Measurements from ENCODE around the gene FKBP7. TPM values are rescaled to one million over a fixed set of nuclear protein-coding genes. Genes with fewer than 3 reads are reported as not detected.

The FKBP7 gene
- total and polyA plus RNA-seq, 2 of the 13 experiments (the other 11 are each of a cell fraction or from before 2014, with no cell fraction given) = 12.4 to 14.8 TPM

DNA sequence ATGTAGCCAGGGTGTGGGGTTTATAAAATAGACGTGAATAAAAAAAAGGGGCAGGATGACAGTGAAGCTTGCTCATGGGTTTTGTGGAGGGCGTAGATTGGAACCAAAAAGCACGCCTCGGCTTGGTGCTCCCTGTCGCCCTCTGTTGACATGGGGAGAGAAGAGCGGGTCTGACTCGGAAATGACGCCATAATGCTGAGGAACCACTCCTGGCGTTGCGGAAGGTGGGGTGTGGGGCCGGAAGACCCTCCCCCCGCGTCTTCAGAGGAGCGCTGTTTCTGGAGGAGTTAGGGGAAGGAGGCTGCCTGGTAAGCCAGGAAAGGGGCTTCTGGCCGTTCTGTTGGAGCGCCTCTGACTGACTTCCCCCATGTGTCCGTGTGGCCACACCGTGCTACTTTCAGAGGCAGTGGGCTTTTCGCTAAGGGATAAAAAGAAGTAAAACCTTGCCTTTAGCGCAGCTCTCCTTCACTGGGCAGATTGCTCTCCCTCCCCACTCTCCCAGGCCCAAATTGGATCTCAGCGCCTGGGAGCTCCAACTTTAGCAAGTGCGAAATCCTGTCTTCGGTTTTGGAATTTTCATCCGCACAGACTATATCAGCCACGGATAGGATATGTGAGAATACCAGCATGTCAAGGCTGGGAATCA is 44.7 kb upstream of the FKBP7 start (continued):
- TF ChIP-seq ZFX (CRISPR knock-in tag; IDR thresholded peaks at IDR 0.05; ENCODE audit: low read depth) = peak; percentile 47; the same call in 1 of the 2 replicates
- no peak for TF ChIP-seq NR2F2 (IDR thresholded peaks at IDR 0.05; ENCODE audit: borderline replicate concordance, low read depth)
- TF ChIP-seq CREM (IDR thresholded peaks at IDR 0.05) = peak; percentile 86
- no peak for TF ChIP-seq CREM (CRISPR knock-in tag; IDR thresholded peaks at IDR 0.05)
- TF ChIP-seq KDM5A (IDR thresholded peaks at IDR 0.05; ENCODE audit: borderline replicate concordance, low read length) = peak; percentile 49; the same call in 1 of the 2 replicates
- peak; percentile 48; the same call in 1 of the 2 replicates for TF ChIP-seq RFXAP (CRISPR knock-in tag; IDR thresholded peaks at IDR 0.05; ENCODE audit: borderline replicate concordance)
- TF ChIP-seq, protein P1, sequence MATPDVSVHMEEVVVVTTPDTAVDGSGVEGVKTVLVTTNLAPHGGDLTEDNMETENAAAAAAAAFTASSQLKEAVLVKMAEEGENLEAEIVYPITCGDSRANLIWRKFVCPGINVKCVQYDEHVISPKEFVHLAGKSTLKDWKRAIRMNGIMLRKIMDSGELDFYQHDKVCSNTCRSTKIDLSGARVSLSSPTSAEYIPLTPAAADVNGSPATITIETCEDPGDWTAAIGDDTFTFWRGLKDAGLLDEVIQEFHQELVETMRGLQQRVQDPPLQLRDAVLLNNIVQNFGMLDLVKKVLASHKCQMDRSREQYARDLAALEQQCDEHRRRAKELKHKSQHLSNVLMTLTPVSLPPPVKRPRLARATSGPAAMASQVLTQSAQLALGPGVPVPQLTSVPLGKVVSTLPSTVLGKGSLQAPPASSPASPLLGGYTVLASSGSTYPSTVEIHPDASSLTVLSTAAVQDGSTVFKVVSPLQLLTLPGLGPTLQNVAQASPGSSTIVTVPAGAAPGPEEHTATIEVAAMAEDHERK (CRISPR knock-in tag; IDR thresholded peaks at IDR 0.05; ENCODE audit: low read depth) = no peak
- TF ChIP-seq SMAD1 (CRISPR knock-in tag; IDR thresholded peaks at IDR 0.05; ENCODE audit: borderline replicate concordance, low read depth) = no peak
- TF ChIP-seq POGZ (CRISPR knock-in tag; IDR thresholded peaks at IDR 0.05) = peak; percentile 93
- peak; percentile 45; the same call in 1 of the 2 replicates for TF ChIP-seq SIN3A (IDR thresholded peaks at IDR 0.05; ENCODE audit: borderline replicate concordance, low read depth, low read length)
- TF ChIP-seq HOXD1 (CRISPR knock-in tag; IDR thresholded peaks at IDR 0.05) = 0 out of 2 replicates have a peak, but pooled peaks have one; percentile 17
- no peak for TF ChIP-seq SRF (IDR thresholded peaks at IDR 0.05; ENCODE audit: low read depth, low read length)
- TF ChIP-seq SMC3 (IDR thresholded peaks at IDR 0.05; ENCODE audit: low read length) = peak; percentile 44
- no peak for TF ChIP-seq ZNF552 (CRISPR knock-in tag; IDR thresholded peaks at IDR 0.05; ENCODE audit: borderline replicate concordance)
- TF ChIP-seq SYNCRIP (IDR thresholded peaks at IDR 0.05; ENCODE audit: insufficient read depth, low read depth, low read length) = no peak
- TF ChIP-seq ETV5 (CRISPR knock-in tag; IDR thresholded peaks at IDR 0.05; ENCODE audit: borderline replicate concordance) = peak; percentile 58; the same call in 1 of the 2 replicates
- TF ChIP-seq XRCC5 (optimal IDR thresholded peaks at IDR 0.05; ENCODE audit: low read length) = peak; percentile 74
- peak; percentile 43; the same call in 1 of the 2 replicates for TF ChIP-seq FOSL2 (CRISPR knock-in tag; IDR thresholded peaks at IDR 0.05)
- TF ChIP-seq RBFOX2 (IDR thresholded peaks at IDR 0.05; ENCODE audit: low read depth, low read length) = no peak
- no peak for TF ChIP-seq MLLT10 (CRISPR knock-in tag; IDR thresholded peaks at IDR 0.05)
- TF ChIP-seq PHF20 (CRISPR knock-in tag; IDR thresholded peaks at IDR 0.05) = peak; percentile 71
